C4-2B (cell line): Measurements from ENCODE around the gene ALOX5.
A peak's percentile ranks its signal among the peaks of the same experiment; 100 is the strongest.

ENCODE experiments used
- H3K27ac ChIP-seq: fragments of 450-650 bp; 2 replicates; pipeline ENCODE4 v1.5.1; 2017
- CTCF ChIP-seq: fragments of 450-650 bp; conservative IDR thresholded peaks from 2 replicates; pipeline ENCODE4 v1.5.1; 2017; ENCODE audit warnings: mild to moderate bottlenecking
- ZFX ChIP-seq: fragments of 450-650 bp; IDR thresholded peaks from 2 replicates; pipeline ENCODE4 v1.6.1; 2017

ALOX5 gene

DNA sequence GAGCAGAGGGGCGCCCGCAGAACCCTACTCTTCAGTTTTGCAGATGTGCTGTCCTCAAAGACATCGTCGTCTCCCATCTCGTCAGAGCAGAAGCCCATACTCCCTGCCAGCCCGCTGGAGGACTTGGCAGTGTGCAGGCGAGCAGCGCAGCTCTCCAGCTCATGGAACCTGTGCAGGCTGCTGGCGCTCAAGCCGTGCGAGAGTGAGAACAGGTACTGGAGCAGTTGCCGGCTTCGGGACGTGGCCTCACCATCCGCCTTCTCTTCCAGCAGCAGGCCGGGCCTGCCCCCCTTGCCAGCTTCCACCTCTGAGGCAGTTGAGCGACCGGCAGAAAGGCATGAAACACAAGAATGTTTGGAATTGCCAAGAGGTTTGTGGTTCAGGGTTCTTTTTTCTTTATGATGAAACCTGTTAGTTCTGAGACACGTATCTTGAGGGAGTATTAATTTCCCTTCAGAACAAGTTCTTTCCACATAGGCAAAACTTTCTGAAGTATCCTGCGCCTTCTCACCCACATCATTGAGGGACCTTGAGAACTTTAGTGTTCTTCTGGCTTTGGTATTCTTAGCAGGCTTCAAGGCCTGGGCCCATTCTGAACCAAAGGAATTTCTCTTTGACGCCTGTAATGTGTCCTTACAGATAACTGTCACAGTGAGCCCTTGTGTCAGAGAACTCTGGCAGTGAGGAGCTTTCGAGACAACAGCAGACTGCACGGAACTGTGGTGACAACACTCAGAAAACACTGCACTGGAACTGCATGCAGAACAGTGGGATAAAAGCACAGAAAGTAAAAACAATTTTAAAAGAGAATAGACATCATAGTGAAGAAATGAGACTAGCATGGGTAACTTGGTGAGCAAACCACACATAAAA is 89.5 kb downstream of the ALOX5 start:
- TF ChIP-seq CTCF (no peak), ZFX (no peak)
- H3K27ac ChIP-seq = no peak overlapping the region

DNA sequence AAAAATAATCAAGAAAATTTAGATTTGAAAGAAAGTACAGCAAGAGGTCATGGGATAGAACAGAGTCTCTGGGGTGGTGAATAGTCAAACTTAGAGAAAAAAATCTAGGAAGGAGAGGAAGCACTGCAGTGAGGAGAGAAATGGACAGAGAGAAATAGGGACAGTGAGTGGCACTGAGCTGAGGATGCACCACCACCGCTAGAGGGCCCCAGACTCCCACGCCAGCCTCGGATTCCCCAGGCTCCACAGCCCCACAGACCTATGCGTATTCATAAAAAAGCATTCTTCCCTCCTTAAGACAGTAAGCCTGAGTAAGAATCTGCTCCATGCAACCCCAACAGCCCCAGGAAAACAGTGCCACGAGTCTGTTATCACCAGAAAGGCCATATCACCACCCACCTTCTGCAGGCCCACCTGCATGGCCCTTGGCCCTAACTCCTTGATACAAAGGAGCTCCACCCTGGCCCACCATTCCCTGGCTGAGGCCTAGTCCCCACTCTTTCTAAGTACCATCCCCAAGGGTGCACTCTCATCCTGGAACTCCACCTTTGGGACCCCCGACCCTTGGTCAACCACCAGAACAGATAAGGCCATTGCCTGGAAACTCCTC is 91.0 kb downstream of the ALOX5 start:
- no peak overlapping the region for H3K27ac ChIP-seq
- TF ChIP-seq ZFX (no peak), CTCF (peak; percentile 98)

- no peak overlapping the region for H3K27ac ChIP-seq
- TF ChIP-seq ZFX (no peak), CTCF (no peak)
These were observed 92.8 kb downstream of the ALOX5 start for GRCh38 chr10:45466784-45467183.

DNA sequence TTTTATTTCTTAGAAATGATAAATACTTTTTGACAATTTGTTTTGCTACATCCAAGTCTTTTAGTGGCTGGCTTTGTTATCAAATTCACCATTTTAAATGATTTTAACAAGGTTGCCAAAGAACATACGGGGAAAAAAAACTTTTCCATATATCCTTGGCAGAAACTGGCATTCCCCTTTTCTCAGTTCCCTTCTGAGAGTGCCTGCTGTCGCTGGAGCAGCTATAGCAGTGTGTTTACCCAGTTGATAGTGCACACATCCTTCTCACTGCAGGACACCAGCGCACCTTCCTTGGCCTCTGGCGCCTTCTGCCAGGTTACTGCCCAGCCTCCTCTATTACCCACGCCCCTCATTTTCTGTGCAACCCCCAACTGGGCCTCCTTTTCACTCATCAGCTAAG is 94.1 kb downstream of the ALOX5 start:
- TF ChIP-seq CTCF = no peak
- no peak for TF ChIP-seq ZFX
- H3K27ac ChIP-seq = no peak overlapping the region

DNA sequence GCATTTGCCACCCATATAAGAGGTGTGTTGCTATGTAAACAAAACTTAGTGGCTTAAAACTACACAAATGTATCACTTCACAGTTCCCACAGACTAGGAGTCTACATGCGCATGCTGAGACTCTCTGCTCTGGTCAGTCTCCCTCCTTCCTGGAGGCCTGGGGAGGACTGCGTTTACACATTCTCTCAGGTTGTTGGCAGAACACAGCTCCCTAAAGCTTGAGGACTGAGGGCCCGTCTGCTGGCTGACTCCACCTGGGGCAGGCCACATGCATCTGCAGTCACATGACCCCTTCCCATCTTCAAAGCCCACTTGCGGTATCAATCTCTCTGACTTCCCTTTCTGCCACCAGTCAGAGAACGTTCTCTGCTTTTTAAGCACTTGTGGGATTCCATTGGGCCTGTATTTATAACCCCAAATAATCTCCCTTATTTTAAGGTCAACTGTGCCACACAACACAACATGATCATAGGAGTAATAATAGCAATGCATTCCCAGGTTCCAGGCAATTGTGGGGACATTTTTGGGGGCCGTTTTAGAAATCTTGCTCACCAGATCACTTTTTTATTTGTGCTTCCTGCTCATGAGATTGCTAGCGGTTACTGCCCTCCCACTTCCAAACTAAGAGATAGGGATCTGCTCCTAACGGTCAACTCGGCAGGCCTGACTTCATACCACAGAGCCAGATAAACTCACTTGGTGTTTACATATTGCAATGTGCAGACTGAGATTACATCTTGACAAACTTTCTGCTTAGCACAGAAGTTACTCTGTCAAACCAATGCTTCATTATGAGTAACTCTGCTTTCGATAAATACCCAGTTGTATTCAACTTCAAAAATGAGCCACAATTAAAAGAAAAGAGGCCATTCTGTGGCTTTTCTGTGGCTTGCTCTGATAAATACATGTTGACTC is 96.3 kb downstream of the ALOX5 start:
- no peak for TF ChIP-seq ZFX
- TF ChIP-seq CTCF = no peak
- H3K27ac ChIP-seq = peak overlapping the region; percentile 73

DNA sequence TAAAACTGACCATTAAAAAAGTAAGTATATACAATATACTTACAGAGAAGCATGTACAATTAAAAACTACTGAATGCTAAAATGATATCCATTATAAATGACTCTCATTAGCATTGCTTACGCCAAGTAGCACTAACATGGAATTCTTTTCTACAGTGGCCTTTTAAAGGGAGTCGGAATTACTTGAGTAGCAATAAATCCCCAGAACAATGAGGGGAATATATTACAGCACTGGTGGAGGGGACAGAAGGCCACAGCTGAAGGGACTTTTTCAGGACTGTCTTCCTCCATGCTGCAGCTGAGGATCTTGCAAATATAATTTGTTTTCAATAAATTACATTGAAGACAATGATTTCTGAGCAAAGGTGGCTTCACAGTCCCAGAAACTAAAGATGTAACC is 97.0 kb downstream of the ALOX5 start:
- H3K27ac ChIP-seq = peak overlapping the region; percentile 39; the same call in 1 of the 2 replicates
- TF ChIP-seq CTCF = no peak
- no peak for TF ChIP-seq ZFX
